HG03139 (cell line): ENCODE data around the gene IL7R.
"Not testable (repeated sequence)": the region's sequence is repeated elsewhere in the genome, so short reads cannot be mapped to it uniquely, and the experiment has no call there.

Source experiments
- ATAC-seq: cut with Tn5 transposase; IDR thresholded peaks from one replicate; pipeline ENCODE4 v1.9.1; 2021; ENCODE audit not compliant: unreplicated experiment

The IL7R gene

DNA sequence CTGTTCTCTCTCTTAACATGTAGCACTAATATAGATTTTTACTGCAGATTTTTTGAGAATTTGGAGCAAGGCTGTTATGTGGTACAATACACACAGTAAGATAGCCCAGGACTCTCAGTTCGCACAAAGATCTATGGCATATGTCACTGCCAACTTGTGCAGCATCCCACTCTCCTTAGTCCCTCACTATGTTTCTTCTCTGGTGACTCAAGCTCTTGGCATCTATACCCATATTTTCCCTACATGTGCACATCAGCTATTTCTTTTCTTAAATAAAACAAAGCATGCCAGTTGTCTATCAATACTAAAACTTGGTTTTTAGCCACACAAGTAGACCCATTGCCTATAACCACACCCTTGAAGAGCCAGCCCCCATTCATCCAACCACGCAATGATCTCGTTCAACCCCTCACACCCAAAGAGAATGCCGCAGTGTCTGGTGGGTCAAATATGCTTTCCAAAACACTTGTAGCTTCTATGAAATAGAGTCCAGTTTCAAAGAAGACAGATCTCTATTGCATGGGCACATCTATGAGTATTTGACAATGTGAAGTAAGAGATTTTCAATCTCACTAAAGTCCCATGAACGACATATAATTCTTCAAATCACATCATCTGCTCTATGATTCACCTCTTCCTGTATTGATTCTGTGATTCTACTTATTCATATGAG is 18.2 kb upstream of the IL7R start:
- ATAC-seq: no peak

DNA sequence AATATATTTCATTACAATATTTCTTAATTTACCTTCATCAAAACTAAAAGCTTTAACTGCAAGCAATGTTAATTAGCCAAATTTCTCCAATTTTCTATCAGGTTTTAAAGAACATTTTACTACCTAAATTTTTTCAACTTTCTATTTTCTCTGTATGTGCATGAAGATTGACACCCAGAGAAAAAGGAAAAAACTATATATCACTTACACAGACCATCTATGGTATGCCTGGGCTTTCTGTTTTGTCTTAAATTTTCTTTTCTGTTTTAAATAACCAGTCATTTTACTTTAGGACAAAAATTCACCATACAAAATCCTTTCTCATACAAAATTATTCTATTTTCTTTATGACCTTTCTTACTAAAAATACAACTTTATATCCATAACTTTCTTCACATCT is 13.8 kb upstream of the IL7R start:
- no peak for ATAC-seq

DNA sequence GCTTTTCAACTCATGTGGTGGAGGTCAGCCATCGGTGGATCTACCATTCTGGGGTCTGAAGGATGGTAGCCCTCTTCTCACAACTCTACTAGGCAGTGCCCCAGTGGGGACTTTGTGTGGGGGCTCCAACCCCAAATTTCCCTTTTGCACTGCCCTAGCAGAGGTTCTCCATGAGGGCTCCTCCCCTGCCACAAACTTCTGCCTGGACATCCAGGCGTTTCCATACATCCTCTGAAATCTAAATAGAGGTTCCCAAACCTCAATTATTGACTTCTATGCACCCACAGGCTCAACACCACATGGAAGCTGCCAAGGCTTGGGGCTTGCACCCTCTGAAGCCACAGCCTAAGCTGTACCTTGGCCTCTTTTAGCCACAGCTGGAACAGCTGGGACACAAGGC is 11.2 kb upstream of the IL7R start:
- ATAC-seq: not testable (repeated sequence)

DNA sequence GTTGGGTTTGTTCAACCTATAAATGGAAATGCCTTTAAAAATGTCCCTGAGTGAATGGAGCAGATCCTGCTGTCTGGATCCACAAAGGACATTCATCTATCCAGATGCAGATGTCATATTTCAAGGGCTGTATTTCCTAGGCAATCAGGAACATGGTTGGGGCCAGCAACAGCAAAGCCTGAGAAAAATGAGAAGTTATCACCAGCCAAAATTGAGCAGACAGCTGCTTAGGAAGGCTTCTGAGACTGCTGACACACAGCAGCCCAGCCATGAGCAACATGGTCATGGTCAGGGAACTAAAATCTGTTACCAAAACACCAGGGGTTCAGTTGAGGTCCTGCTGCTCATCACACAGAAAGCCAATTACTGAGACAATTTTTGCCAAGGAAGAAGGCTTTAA is 9.2 kb upstream of the IL7R start:
- no peak for ATAC-seq

DNA sequence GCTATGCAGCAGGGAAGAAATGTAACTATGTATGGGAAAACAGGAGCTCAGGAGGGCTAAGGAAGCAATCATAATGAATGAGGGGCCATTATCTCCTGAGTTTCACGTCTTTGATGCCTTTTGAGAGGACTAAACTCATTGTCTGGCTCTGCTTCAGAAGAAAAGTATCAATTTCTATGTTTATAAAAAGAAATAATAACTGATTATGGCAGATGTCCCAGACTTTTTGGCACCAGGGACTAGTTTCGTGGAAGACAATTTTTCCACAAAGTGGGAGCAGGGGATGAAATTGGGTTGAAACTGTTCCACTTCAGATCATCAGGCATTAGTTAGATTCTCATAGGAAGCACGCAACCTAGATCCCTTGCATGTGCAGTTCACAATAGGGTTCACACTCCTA is 8.7 kb upstream of the IL7R start:
- no peak for ATAC-seq

DNA sequence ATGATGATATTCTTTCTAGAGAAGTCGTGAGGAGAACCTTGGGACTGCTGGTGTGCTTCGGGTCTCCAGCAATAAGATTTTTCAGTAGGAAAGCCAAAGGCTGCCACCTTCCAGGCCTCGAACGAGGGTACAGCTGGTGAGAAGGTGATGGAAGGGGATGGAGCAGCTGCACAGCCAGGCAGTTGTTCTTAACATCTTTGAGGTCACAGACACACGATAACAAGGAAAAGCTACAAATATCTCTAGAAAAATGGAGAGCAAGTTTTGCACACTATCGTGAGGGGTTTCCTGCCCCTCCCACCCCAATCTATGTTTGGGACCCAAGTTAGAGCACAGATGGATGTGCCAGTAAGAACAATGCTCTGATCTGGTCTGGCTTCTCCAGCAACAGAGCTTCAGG is 6.8 kb upstream of the IL7R start:
- ATAC-seq: no peak

DNA sequence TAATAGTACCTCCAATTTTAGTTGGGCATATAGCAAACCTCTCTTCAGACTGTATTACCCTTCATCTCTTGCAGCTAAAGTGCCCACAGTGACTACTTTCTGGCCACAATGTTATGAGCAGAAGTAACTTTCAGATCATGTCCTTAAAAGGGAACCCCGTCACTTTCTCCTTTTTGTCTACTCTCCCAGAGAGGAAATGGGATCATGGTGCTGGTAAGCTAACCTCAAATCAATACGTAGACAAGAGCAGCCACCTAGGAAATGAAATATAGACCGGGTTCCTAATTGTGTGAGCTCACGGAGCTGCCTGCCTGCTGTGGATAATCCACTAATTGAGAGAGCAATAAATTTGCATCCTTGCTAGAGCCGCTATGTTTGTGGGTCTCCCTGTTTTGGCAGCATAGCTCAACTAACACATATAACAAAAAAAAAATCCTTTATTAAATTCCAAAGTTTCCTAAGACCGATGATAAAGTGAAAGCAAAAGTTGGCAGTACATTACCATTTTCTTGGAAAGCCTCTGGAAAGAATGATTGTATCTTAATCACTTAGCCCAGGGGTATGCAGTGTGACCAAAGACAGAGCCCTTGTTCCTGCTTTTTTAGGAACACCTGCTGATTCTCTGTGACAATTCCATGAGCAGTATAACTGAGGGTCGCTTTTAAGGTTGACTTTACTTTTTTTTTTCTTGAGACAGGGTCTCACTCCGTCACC is 5.6 kb upstream of the IL7R start:
- no peak for ATAC-seq

DNA sequence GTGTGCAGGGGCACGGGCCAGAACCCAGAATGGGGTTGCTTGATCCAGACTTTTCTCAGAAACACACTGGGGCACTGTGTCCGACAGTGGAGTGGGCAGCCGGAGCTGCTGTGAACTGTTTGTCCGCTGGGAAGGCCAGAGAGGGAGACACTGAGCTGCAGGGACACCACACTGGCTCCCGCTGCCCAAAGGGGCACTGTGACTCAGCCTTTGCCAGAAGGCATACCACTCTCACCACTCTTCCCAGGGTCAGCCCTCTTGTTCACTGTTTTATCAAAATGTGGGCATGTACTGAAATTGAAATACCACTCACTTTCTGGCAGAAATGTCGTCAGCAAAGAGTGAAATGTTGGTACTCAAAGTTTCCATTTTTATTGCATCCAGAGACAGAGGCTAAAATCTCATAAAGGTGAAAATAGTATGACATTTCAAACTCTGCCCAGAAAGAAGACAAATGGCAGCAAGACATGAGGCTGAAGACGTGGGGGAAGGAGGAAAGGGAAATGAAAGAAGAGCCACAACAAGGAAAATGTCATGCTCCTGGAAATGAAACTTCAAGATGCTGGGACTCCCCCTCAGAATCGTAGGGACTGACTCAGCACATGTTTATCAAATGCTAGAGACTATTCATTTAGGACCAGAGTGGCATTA is 4.5 kb upstream of the IL7R start:
- ATAC-seq: no peak

DNA sequence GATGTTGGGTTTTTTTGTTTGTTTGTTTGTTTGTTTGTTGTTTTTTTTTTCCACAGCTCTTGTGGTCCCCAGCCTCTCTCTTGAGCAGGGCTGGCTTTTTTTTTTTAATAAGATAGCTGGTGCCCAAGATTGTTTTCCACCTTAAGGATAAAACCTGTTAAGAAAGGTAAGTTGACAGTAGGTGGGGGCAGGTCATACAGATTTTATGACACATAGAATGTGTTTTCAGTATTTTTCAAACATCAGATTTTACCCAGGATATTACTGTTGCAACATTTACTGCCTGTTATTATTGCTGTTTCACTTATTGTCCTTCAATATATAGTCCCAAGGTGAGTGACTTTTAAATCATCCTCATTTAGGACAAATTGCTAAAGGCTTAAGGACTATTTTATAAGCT is 3.9 kb upstream of the IL7R start:
- ATAC-seq: no peak

DNA sequence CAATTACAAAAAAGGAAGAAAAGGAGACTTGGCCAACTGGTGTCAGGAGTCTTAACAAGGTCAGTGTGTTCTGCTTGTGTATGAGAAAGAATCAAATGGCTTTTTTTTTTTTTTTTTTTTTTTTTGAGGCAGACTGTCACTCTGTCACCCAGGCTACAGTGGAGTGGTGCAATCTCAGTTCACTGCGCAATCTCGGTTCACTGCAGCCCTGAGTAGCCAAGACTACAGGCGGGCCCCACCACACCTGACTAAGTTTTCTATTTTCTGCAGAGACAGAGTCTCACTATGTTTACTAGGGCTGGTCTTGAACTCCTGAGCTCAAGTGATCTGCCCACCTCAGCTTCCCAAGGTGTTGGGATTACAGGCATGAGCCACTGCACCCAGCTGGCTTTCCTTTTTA is 3.1 kb upstream of the IL7R start:
- no peak for ATAC-seq

DNA sequence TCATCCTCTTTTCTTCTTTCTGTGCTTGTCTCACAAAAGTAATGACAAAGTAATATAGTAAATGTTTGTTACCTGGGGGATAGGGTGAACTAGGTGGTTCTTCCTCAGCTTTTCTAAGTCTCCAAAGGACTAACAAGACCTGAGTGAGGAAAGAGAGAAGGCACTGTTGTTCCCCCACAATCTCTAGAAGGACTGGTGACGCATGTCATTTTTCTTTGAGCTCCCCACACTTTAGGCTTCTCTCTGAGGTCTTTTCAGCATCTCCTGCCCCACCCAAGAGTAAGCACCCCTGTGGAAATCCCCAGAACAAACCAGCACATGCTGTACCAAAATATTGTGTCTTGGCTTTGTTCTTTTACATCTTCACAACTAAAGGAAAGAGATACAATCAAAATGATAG is 2.4 kb upstream of the IL7R start:
- no peak for ATAC-seq

DNA sequence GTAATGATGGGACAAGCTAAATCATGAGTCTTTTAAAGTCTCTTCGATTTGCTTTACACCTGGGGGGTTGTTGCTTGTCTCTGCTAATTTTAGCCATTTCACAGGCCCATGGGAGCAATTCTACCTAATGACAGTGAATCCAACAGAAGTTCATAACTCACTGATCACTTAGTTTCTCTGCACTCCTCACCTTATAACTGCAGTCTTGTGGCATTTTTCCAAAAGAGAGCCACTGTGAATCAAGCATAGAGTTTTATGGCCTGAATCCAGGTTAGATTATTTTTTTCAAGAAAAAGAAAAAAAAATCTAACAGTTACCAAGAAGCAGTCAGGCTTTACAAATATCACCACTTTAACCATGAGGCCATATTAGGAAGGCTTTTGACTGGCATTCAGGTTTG is 1.5 kb upstream of the IL7R start:
- no peak for ATAC-seq

DNA sequence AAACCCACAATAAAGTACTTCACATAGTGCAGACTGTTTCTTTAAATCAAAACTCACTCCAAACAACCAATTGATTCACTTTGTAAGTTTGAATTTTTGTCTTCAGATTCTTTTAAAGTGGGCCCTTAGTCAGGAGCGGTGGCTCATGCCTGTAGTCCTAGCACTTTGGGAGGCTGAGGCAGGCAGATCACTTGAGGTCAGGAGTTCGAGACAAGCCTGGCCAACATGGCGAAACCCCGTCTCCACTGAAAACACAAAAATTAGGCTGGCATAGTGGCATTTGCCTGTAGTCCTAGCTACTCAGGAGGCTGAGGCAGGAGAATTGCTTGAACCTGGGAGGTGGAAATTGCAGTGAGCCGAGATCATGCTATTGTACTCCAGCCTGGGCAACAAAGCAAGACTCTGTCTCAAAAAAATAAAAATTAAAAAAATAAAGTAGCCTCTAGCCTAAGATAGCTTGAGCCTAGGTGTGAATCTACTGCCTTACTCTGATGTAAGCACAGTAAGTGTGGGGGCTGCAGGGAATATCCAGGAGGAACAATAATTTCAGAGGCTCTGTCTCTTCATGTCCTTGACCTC is 416 bp upstream of the IL7R start:
- ATAC-seq: not testable (repeated sequence)

DNA sequence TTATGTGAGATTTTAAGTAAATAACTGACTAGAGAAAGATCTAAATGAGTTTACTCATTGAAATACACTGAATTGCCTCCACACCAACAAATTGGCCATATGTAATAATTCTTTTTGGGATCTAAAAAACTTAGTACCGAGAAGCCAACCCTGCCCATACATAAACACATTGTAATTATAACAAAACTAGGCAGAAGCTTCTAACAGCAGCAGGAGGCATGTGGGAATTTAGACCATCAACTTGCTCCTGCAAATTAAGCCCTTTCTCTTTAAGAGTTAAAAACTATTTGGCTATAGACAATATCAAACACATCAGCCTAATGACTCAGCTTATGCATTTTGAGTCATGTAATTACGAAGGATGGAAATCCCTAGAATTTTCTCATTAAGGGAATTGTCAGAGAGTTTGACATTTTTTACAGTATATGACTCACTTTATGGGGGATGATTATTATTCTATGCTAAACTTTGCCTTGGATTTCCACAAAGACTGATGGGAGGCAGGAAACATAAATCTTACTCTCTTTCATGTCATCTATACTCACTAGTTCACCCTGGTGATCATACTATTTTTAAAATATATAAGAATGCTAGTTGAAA is 1.0 kb downstream of the IL7R start:
- no peak for ATAC-seq

DNA sequence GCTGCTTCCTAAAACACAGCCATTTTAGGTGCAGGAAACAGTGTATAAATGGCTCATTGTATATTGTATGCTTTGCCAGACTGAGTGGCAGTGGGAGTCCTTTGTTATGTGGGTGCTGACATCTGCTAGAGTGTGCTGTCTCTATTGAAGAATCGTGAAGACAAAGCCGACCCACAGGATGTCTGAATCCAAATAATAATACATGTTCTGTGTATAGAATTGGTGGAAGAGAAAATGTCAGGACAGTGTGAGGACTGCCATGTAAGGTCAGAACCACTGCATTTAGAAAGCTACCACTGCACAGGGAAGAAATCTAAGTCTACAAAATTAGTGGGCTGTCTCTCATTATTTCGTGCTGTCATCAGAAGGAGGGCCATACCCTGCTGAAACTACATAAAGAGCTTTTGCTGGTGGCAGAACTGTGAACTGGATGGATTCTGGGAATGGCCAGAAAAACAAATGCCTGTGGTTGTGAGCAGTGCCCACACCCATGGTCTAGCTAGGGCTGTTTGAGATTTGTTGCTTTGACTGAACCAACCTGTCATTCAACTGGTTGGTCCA is 2.5 kb downstream of the IL7R start:
- ATAC-seq: no peak

DNA sequence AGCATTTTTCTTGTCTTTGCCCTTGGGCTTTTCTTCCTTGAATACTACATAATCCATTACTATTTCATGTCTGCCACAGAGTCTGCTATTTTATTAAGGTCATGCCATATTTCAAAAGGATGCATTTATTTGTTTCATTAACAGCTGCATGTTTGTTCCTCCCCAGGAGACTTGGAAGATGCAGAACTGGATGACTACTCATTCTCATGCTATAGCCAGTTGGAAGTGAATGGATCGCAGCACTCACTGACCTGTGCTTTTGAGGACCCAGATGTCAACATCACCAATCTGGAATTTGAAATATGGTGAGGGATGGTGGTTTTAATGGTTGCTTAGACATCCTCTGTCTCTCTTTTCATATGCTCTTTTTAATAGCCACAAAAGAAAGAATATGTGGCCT is 4.0 kb downstream of the IL7R start:
- no peak for ATAC-seq

DNA sequence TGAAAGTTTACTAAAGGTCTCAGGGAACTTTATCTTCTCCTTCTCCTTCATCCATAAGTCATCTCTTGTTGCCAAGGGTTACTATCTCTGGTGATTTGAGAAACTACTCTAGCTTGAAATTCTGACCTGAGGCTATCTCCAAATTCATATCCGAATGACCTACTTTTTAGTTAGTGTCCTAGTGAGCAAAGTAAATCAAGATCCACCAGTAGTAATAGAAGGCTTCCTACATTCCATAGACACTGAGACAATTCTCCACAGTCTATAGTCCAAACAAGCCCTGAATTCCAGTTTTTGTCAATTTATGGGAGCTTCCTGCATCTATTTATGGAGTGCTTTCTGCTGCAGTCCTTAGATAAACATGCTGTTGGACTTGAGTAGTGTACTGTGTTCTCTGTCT is 5.0 kb downstream of the IL7R start:
- no peak for ATAC-seq

DNA sequence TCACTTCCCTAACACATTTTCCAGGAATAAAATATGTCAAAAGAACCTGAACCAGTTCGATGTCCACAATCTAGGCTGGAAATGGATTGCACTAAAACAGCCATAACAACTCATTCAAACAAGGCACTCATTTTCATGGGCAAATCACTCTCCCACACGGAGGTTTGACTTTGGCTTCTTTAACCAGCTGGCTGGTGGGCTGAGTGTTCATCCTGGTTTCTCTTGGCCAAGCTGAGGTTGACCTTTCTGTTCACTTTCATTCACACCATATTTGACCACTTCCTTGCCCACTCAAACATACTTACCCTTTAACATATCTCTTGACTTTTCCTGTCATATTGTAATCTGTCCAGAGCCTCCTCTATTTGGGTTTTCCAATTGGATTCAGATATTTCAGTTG is 5.4 kb downstream of the IL7R start:
- ATAC-seq: no peak

DNA sequence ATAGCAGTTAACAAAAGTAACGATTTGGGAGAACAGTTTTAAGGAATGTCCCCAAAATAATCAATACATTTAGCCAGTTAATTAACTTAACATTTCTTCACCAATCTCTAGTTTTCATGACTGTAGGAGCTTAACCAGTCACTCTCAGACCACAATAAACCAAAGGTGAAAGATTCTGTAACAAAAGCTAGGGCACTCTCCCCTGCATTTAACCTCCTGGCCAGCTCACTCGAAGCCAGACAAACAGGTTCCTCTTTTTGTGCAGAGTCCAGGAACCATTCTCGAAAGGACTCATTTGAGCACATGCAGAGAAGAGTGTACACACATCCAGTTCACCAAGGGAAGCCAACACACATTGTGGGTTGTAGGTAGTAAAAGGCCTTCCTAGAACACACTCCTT is 6.5 kb downstream of the IL7R start:
- no peak for ATAC-seq

DNA sequence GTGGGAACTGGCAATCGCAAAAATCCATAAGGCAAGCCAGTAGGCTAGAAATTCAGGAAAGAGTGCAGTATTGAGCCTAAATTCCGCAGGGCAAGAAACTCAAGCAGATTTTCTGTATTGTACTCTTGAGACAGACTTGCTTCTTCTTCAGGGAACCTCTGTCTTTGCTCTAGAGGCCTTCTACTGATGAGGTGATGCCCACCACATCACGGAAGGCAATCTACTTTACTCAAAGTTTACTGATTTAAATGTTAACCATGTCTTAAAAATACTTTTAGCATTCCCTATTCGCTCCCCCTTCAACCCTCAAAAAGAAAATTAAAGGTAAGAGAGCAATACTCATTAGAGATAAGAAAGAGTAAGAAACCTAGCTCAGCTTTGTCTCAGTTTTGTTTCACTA is 11.3 kb downstream of the IL7R start:
- no peak for ATAC-seq

DNA sequence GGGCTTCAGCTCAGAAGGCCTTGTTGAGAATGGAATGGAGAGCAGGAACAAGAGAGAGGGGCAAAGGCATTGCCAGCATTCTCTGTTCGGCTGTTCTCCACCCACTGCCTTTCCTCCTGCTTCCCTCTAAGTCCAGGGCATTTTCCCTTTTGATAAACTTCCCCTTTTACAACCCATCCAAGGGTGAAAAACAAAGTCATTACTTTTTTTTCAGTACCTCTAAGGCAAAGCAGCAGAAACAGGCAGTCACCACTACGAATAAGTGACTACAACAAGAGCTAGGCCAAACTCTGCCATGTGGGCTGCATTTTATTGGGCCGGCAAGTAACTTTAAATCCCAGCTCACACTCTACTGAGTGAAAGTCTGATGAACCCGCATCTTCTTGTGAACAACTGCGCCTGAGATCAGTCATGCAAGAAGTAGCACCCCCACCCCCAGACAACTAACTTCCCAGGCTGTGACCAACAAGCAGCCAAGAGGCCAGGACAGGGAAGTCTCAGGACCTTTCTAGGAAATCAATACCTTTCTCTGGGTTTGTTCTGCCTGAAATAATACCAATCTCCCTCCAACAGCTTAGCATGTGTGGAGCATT is 13.1 kb downstream of the IL7R start:
- no peak for ATAC-seq
